Activated T-cell treated with anti-CD3 and anti-CD28 coated beads, Interleukin-2, amount 50 U/mL, for 72 hours (primary cell): ENCODE results near the gene ZCCHC2. TPM values are rescaled to one million over a fixed set of nuclear protein-coding genes. Genes with fewer than 3 reads are reported as not detected.

ENCODE experiments used
- ATAC-seq, 2 donors: fragments of 150-1000 bp; cut with Tn5 transposase; replicated peaks in 1 of 2; 2 replicates each; pipeline ENCODE4 v1.10.0; 2021; ENCODE audit warnings: moderate library complexity in 2 of 2, mild to moderate bottlenecking in 1 of 2
- DNase-seq, 2 donors: peaks; one replicate each; pipeline ENCODE4 v3.0.0; 2021 to 2022; ENCODE audit warnings: mixed read lengths in 1 of 2
- H3K27ac Mint-ChIP-seq: one replicate; pipeline ENCODE4 v1.8.0; 2022; ENCODE audit warnings: mild to moderate bottlenecking, moderate library complexity, mixed read lengths
- H3K27me3 Mint-ChIP-seq: one replicate; pipeline ENCODE4 v1.8.0; 2022; ENCODE audit warnings: low read depth, mixed read lengths
- H3K36me3 Mint-ChIP-seq, 2 donors: one replicate each; pipeline ENCODE4 v1.8.0; 2022; ENCODE audit warnings: mixed read lengths in 2 of 2, mild to moderate bottlenecking in 1 of 2; ENCODE audit not compliant: insufficient read depth in 2 of 2
- H3K4me1 Mint-ChIP-seq: one replicate; pipeline ENCODE4 v1.8.0; 2022; ENCODE audit warnings: low read depth, mixed read lengths
- H3K4me3 Mint-ChIP-seq, 2 donors: one replicate each; pipeline ENCODE4 v1.8.0; 2022; ENCODE audit warnings: mild to moderate bottlenecking in 2 of 2, mixed read lengths in 2 of 2, moderate library complexity in 2 of 2
- H3K9me3 Mint-ChIP-seq, 2 donors: one replicate each; pipeline ENCODE4 v1.8.0; 2022; ENCODE audit warnings: mixed read lengths in 2 of 2
- total RNA-seq, 2 donors: library from RNA; stranded (reverse); gene quantifications; one replicate each; pipeline ENCODE4 v1.2.3, GENCODE V29; 2022

ZCCHC2 gene
- total RNA-seq, 2 donors from 2014 or later, result 38.7 to 42.6 TPM

GRCh38 chr18:62531931-62532330 is 9.1 kb downstream of the ZCCHC2 start:
- Mint-ChIP-seq H3K27me3 (no peaks in the 10 kb centered on the region), H3K4me3 (no peak overlapping the region), H3K4me1 (peaks cover 72% of the 10 kb centered on the region), H3K9me3 (no peaks in the 10 kb centered on the region), H3K27ac (no peak overlapping the region), H3K36me3 (peaks cover 3% of the 10 kb centered on the region in 2 donors)
- DNase-seq, result no peak
- ATAC-seq, result no peak

GRCh38 chr18:62536005-62536404 is 13.2 kb downstream of the ZCCHC2 start:
- Mint-ChIP-seq H3K4me3 (no peak overlapping the region), H3K4me1 (peaks cover 41% of the 10 kb centered on the region), H3K27me3 (no peaks in the 10 kb centered on the region), H3K9me3 (no peaks in the 10 kb centered on the region), H3K36me3 (peaks cover 3% of the 10 kb centered on the region in 2 donors), H3K27ac (no peak overlapping the region)
- DNase-seq (no peak), ATAC-seq (no peak)

- Mint-ChIP-seq H3K9me3 (no peaks in the 10 kb centered on the region), H3K4me1 (peaks cover 37% of the 10 kb centered on the region), H3K4me3 (no peak overlapping the region), H3K27ac (no peak overlapping the region), H3K27me3 (no peaks in the 10 kb centered on the region), H3K36me3 (peaks cover 0 to 5% of the 10 kb centered on the region in 2 donors)
- ATAC-seq, result no peak
- DNase-seq, result no peak
These were observed 14.4 kb downstream of the ZCCHC2 start for GRCh38 chr18:62537042-62537894.

- no peak for DNase-seq
- Mint-ChIP-seq H3K4me3 (no peak overlapping the region), H3K4me1 (peaks cover 31% of the 10 kb centered on the region), H3K36me3 (peaks cover 0 to 4% of the 10 kb centered on the region in 2 donors), H3K9me3 (no peaks in the 10 kb centered on the region), H3K27me3 (no peaks in the 10 kb centered on the region), H3K27ac (no peak overlapping the region)
- no peak for ATAC-seq
These were observed 15.1 kb downstream of the ZCCHC2 start for GRCh38 chr18:62537946-62538345.

- no peak overlapping the region for H3K4me3 Mint-ChIP-seq
- peaks cover 5 to 9% of the 10 kb centered on the region in 2 donors for H3K36me3 Mint-ChIP-seq
- no peaks in the 10 kb centered on the region for H3K27me3 Mint-ChIP-seq
- ATAC-seq (no peak), DNase-seq (no peak)
- no peak overlapping the region for H3K27ac Mint-ChIP-seq
- H3K4me1 Mint-ChIP-seq, result peaks cover 31% of the 10 kb centered on the region
- no peaks in the 10 kb centered on the region for H3K9me3 Mint-ChIP-seq
These were observed 16.1 kb downstream of the ZCCHC2 start for GRCh38 chr18:62538881-62539280.

GRCh38 chr18:62539284-62540165 is 16.7 kb downstream of the ZCCHC2 start:
- no peak overlapping the region for H3K27ac Mint-ChIP-seq
- H3K36me3 Mint-ChIP-seq, result peaks cover 5 to 11% of the 10 kb centered on the region in 2 donors
- H3K9me3 Mint-ChIP-seq, result no peaks in the 10 kb centered on the region

GRCh38 chr18:62543021-62543420 is 20.2 kb downstream of the ZCCHC2 start:
- DNase-seq (no peak), ATAC-seq (no peak)
- Mint-ChIP-seq H3K4me1 (no peaks in the 10 kb centered on the region), H3K4me3 (no peak overlapping the region), H3K36me3 (peaks cover 5 to 13% of the 10 kb centered on the region in 2 donors), H3K27me3 (no peaks in the 10 kb centered on the region), H3K9me3 (no peaks in the 10 kb centered on the region), H3K27ac (no peak overlapping the region)

More at GRCh38 chr18:62539284-62540165, 16.7 kb downstream of the ZCCHC2 start:
- Mint-ChIP-seq H3K27me3 (no peaks in the 10 kb centered on the region), H3K4me3 (no peak overlapping the region), H3K4me1 (peaks cover 27% of the 10 kb centered on the region)
- ATAC-seq (no peak), DNase-seq (no peak)

GRCh38 chr18:62545098-62545497 is 22.3 kb downstream of the ZCCHC2 start:
- H3K27ac Mint-ChIP-seq, result no peak overlapping the region
- no peaks in the 10 kb centered on the region for H3K9me3 Mint-ChIP-seq
- peaks cover 9 to 13% of the 10 kb centered on the region in 2 donors for H3K36me3 Mint-ChIP-seq
- no peak overlapping the region for H3K4me3 Mint-ChIP-seq
- DNase-seq (no peak), ATAC-seq (no peak)
- H3K4me1 Mint-ChIP-seq, result no peaks in the 10 kb centered on the region
- no peaks in the 10 kb centered on the region for H3K27me3 Mint-ChIP-seq

- ATAC-seq, result no peak
- no peak overlapping the region for H3K27ac Mint-ChIP-seq
- H3K9me3 Mint-ChIP-seq, result no peaks in the 10 kb centered on the region
- peaks cover 13% of the 10 kb centered on the region for H3K4me1 Mint-ChIP-seq
- no peaks in the 10 kb centered on the region for H3K27me3 Mint-ChIP-seq
- H3K4me3 Mint-ChIP-seq, result no peak overlapping the region
- peaks cover 9 to 27% of the 10 kb centered on the region in 2 donors for H3K36me3 Mint-ChIP-seq
- DNase-seq, result no peak
These were observed 26.9 kb downstream of the ZCCHC2 start for GRCh38 chr18:62549755-62550154.

- Mint-ChIP-seq H3K9me3 (no peaks in the 10 kb centered on the region), H3K36me3 (peaks cover 9 to 25% of the 10 kb centered on the region in 2 donors), H3K4me1 (peaks cover 20% of the 10 kb centered on the region), H3K27me3 (no peaks in the 10 kb centered on the region), H3K27ac (no peak overlapping the region), H3K4me3 (no peak overlapping the region)
- ATAC-seq (no peak), DNase-seq (no peak)
These were observed 27.9 kb downstream of the ZCCHC2 start for GRCh38 chr18:62550746-62551145.

GRCh38 chr18:62551972-62552513 is 29.2 kb downstream of the ZCCHC2 start:
- DNase-seq, result no peak
- Mint-ChIP-seq H3K27me3 (no peaks in the 10 kb centered on the region), H3K36me3 (peaks cover 14 to 35% of the 10 kb centered on the region in 2 donors), H3K4me3 (no peak overlapping the region), H3K9me3 (no peaks in the 10 kb centered on the region), H3K4me1 (peaks cover 20% of the 10 kb centered on the region), H3K27ac (no peak overlapping the region)
- ATAC-seq, result no peak

GRCh38 chr18:62554061-62554815 is 31.4 kb downstream of the ZCCHC2 start:
- no peak for ATAC-seq
- Mint-ChIP-seq H3K4me1 (peaks cover 20% of the 10 kb centered on the region), H3K9me3 (no peaks in the 10 kb centered on the region), H3K27ac (peak overlapping the region; percentile 7), H3K27me3 (no peaks in the 10 kb centered on the region), H3K36me3 (peaks cover 20 to 46% of the 10 kb centered on the region in 2 donors), H3K4me3 (no peak overlapping the region)
- no peak for DNase-seq
